Neural cell (in vitro differentiated cells): Measurements from ENCODE around the gene S100A13.

ENCODE experiments used
- CTCF ChIP-seq: fragments of 450-650 bp; IDR thresholded peaks from 2 replicates; pipeline ENCODE4 v1.5.1; 2014; ENCODE audit warnings: antibody characterized with exemption, mild to moderate bottlenecking, moderate library complexity; ENCODE audit not compliant: poor library complexity, severe bottlenecking
- RAD21 ChIP-seq: fragments of 450-650 bp; conservative IDR thresholded peaks from 2 replicates; pipeline ENCODE4 v1.6.1; 2014; ENCODE audit warnings: antibody characterized with exemption, mild to moderate bottlenecking, moderate library complexity
- REST ChIP-seq: IDR thresholded peaks from 2 replicates; pipeline ENCODE4 v1.6.1; 2012; ENCODE audit warnings: borderline replicate concordance
- TAF1 ChIP-seq: IDR thresholded peaks from 2 replicates; pipeline ENCODE4 v1.6.1; 2012; ENCODE audit warnings: low read depth

- TF ChIP-seq CTCF (no peak), REST (no peak), RAD21 (no peak), TAF1 (no peak)
These were observed 2.7 kb upstream of the S100A13 start for GRCh38 chr1:153629971-153630370.
